WTC11 (cell line): Measurements from ENCODE around the gene COG8. TPM values are rescaled to one million over a fixed set of nuclear protein-coding genes. Genes with fewer than 3 reads are reported as not detected.

Experiments
- AFF4 ChIP-seq: sonication (generic); formaldehyde crosslinking; IDR thresholded peaks from 2 replicates; pipeline ENCODE4 v1.8.1; 2023; ENCODE audit warnings: mild to moderate bottlenecking, missing genetic modification reagents, borderline replicate concordance
- CBFB ChIP-seq: sonication (generic); formaldehyde crosslinking; IDR thresholded peaks from 2 replicates; pipeline ENCODE4 v1.8.1; 2022; ENCODE audit warnings: mild to moderate bottlenecking, low read depth, missing genetic modification reagents
- ETV6 ChIP-seq: sonication (generic); formaldehyde crosslinking; IDR thresholded peaks from 2 replicates; pipeline ENCODE4 v1.8.1; 2022; ENCODE audit warnings: mild to moderate bottlenecking, missing genetic modification reagents
- FOXP4 ChIP-seq: sonication (generic); formaldehyde crosslinking; IDR thresholded peaks from 2 replicates; pipeline ENCODE4 v1.8.0; 2022; ENCODE audit warnings: mild to moderate bottlenecking, missing genetic modification reagents
- KAT7 ChIP-seq: sonication (generic); formaldehyde crosslinking; IDR thresholded peaks from 2 replicates; pipeline ENCODE4 v1.8.1; 2023; ENCODE audit warnings: missing genetic modification reagents, mild to moderate bottlenecking, borderline replicate concordance
- NFE2L1 ChIP-seq: sonication (generic); formaldehyde crosslinking; IDR thresholded peaks from 2 replicates; pipeline ENCODE4 v1.8.1; 2023; ENCODE audit warnings: missing genetic modification reagents
- TP53 ChIP-seq: sonication (generic); formaldehyde crosslinking; IDR thresholded peaks from 2 replicates; pipeline ENCODE4 v1.8.1; 2023; ENCODE audit warnings: mild to moderate bottlenecking, missing genetic modification reagents
- USF2 ChIP-seq: sonication (generic); formaldehyde crosslinking; IDR thresholded peaks from 2 replicates; pipeline ENCODE4 v1.8.1; 2023; ENCODE audit warnings: mild to moderate bottlenecking, missing genetic modification reagents, moderate library complexity
- ZNF512 ChIP-seq: sonication (generic); formaldehyde crosslinking; IDR thresholded peaks from 2 replicates; pipeline ENCODE4 v1.8.1; 2022; ENCODE audit warnings: missing genetic modification reagents, borderline replicate concordance
- ZNF532 ChIP-seq: fragments of 250-450 bp; sonication (Bioruptor Pico); IDR thresholded peaks from 2 replicates; pipeline ENCODE4 v1.9.0; 2021; ENCODE audit warnings: mild to moderate bottlenecking, borderline replicate concordance
- ZSCAN18 ChIP-seq: fragments of 250-450 bp; sonication (Bioruptor Pico); IDR thresholded peaks from 2 replicates; pipeline ENCODE4 v2.1.2; 2022; ENCODE audit warnings: mild to moderate bottlenecking, moderate library complexity
- total RNA-seq: library from RNA; stranded (reverse); gene quantifications from 3 replicates; pipeline ENCODE4 v1.2.3, GENCODE V29; 2021

COG8 gene
- total RNA-seq, 1 experiment from 2014 or later, result 56.5 TPM

- TF ChIP-seq CBFB (CRISPR knock-in tag), result no peak
- no peak for TF ChIP-seq USF2
- no peak for TF ChIP-seq NFE2L1 (CRISPR knock-in tag)
- TF ChIP-seq ZNF532, result no peak
- TF ChIP-seq AFF4, result no peak
- no peak for TF ChIP-seq TP53 (CRISPR knock-in tag)
- no peak for TF ChIP-seq KAT7
- TF ChIP-seq ETV6 (CRISPR knock-in tag), result no peak
- TF ChIP-seq ZNF512 (CRISPR knock-in tag), result no peak
- TF ChIP-seq ZSCAN18, result no peak
- no peak for TF ChIP-seq FOXP4 (CRISPR knock-in tag)
These were observed 12.1 kb upstream of the COG8 start, which contains the start of gene TMED6 (continued) for GRCh38 chr16:69351309-69352027.
